ENCODE measurements around the gene G6PC2. TPM values are rescaled to one million over a fixed set of nuclear protein-coding genes. Genes with fewer than 3 reads are reported as not detected.

G6PC2 gene
- total and polyA plus RNA-seq, 2 donors from 2014 or later: not detected

GRCh38 chr2:168889635-168890005 lies 11.5 kb upstream of the G6PC2 start:
- H3K4me3 ChIP-seq (ENCODE audit: low read length in 3 of 3): peak overlapping the region in 1 of 3 donors; percentile 61
- H3K27ac ChIP-seq (ENCODE audit: low read depth in 2 of 2, low read length in 2 of 2): no peak overlapping the region
- intact Hi-C loops (cut with DNase I): no loop called here
- peak in 1 of 5 donors; percentile 16 for DNase-seq
- H3K27me3 ChIP-seq (ENCODE audit: control insufficient read depth, insufficient read depth, low read length): no peaks in the 10 kb centered on the region
- peak overlapping the region in 1 of 3 donors; percentile 47 for H3K9ac ChIP-seq (ENCODE audit: low read length in 3 of 3)
- H3K4me1 ChIP-seq (ENCODE audit: control insufficient read depth in 2 of 3, insufficient read depth in 2 of 3, low read depth in 1 of 3, low read length in 3 of 3): peaks cover 0 to 3% (median 0%) of the 10 kb centered on the region in 3 donors
- FAIRE-seq: no peak
- H3K36me3 ChIP-seq (ENCODE audit: control insufficient read depth in 2 of 3, insufficient read depth in 3 of 3, low read length in 3 of 3): no peaks in the 10 kb centered on the region
- TF ChIP-seq CTCF (IDR thresholded peaks at IDR 0.05; ENCODE audit: borderline replicate concordance, extremely low read depth, insufficient read depth): no peak
- no peaks in the 10 kb centered on the region for H3K9me3 ChIP-seq (ENCODE audit: control insufficient read depth in 2 of 3, insufficient read depth in 1 of 3, low read length in 3 of 3)

GRCh38 chr2:168890006-168890782 lies 10.9 kb upstream of the G6PC2 start, which contains the start of gene SPC25:
Gene SPC25, minus strand, starts transcription at chr2:168890430. Its CDS starts 911 bp downstream, at chr2:168889519.
- Histone ChIP-seq H3K36me3 (ENCODE audit: control insufficient read depth in 2 of 3, insufficient read depth in 3 of 3, low read length in 3 of 3) (no peaks in the 10 kb centered on the region), H3K4me3 (ENCODE audit: low read length in 3 of 3) (peak within 1 kb of the TSS; percentile 42 to 63 (median 61)), H3K27me3 (ENCODE audit: control insufficient read depth, insufficient read depth, low read length) (no peaks in the 10 kb centered on the region), H3K9me3 (ENCODE audit: control insufficient read depth in 2 of 3, insufficient read depth in 1 of 3, low read length in 3 of 3) (no peaks in the 10 kb centered on the region), H3K4me1 (ENCODE audit: control insufficient read depth in 2 of 3, insufficient read depth in 2 of 3, low read depth in 1 of 3, low read length in 3 of 3) (peaks cover 0 to 3% (median 0%) of the 10 kb centered on the region in 3 donors), H3K27ac (ENCODE audit: low read depth in 2 of 2, low read length in 2 of 2) (no peak within 1 kb of the TSS), H3K9ac (ENCODE audit: low read length in 3 of 3) (peak within 1 kb of the TSS in 1 of 3 donors; percentile 47)
- no peak for TF ChIP-seq CTCF (IDR thresholded peaks at IDR 0.05; ENCODE audit: borderline replicate concordance, extremely low read depth, insufficient read depth)
- intact Hi-C loops (cut with DNase I): no loop called here
- DNase-seq: peak; percentile 94 to 98 (median 94)
- peak; percentile 80 for FAIRE-seq

- no peak for TF ChIP-seq CTCF (IDR thresholded peaks at IDR 0.05; ENCODE audit: borderline replicate concordance, extremely low read depth, insufficient read depth)
- no peak overlapping the region for H3K9ac ChIP-seq (ENCODE audit: low read length in 3 of 3)
- peaks cover 0 to 3% (median 0%) of the 10 kb centered on the region in 3 donors for H3K4me1 ChIP-seq (ENCODE audit: control insufficient read depth in 2 of 3, insufficient read depth in 2 of 3, low read depth in 1 of 3, low read length in 3 of 3)
- no peaks in the 10 kb centered on the region for H3K9me3 ChIP-seq (ENCODE audit: control insufficient read depth in 2 of 3, insufficient read depth in 1 of 3, low read length in 3 of 3)
- DNase-seq (no peak), FAIRE-seq (no peak)
- intact Hi-C loops (cut with DNase I): no loop called here
- no peaks in the 10 kb centered on the region for H3K36me3 ChIP-seq (ENCODE audit: control insufficient read depth in 2 of 3, insufficient read depth in 3 of 3, low read length in 3 of 3)
- no peaks in the 10 kb centered on the region for H3K27me3 ChIP-seq (ENCODE audit: control insufficient read depth, insufficient read depth, low read length)
- no peak overlapping the region for H3K4me3 ChIP-seq (ENCODE audit: low read length in 3 of 3)
- H3K27ac ChIP-seq (ENCODE audit: low read depth in 2 of 2, low read length in 2 of 2): no peak overlapping the region
Measured at GRCh38 chr2:168892327-168892726, 8.8 kb upstream of the G6PC2 start.

All from kidney (tissue), 14 donors.